Prostate gland (tissue), 2 donors: Measurements from ENCODE around the gene PLAAT1. TPM values are rescaled to one million over a fixed set of nuclear protein-coding genes. Genes with fewer than 3 reads are reported as not detected.

Source experiments
- DNase-seq: peaks from one replicate; pipeline ENCODE4 v3.0.0-alpha.2; 2019; ENCODE audit warnings: low spot score
- H3K27ac ChIP-seq, 2 donors: fragments of 200-600 bp; sonication (generic); 2 replicates each; pipeline ENCODE4 v1.5.1; 2017 to 2019
- H3K27me3 ChIP-seq: fragments of 200-600 bp; sonication (generic); replicated peaks from 2 replicates; pipeline ENCODE4 v1.5.1; 2019; ENCODE audit not compliant: insufficient read depth
- H3K36me3 ChIP-seq, 2 donors: fragments of 200-600 bp; sonication (generic); 1 replicate in 1 of 2; 2 replicates in 1 of 2; pipeline versions ENCODE4 v1.5.1 to v1.8.1; 2017 to 2019
- H3K4me1 ChIP-seq: fragments of 200-600 bp; sonication (generic); replicated peaks from 2 replicates; pipeline ENCODE4 v1.5.1; 2019
- H3K4me3 ChIP-seq, 2 donors: fragments of 200-600 bp; sonication (generic); 2 replicates each; pipeline ENCODE4 v1.5.1; 2017 to 2019
- H3K9me3 ChIP-seq: fragments of 200-600 bp; sonication (generic); 2 replicates; pipeline ENCODE4 v1.5.1; 2017
- CTCF ChIP-seq, 4 experiments: fragments of 200-600 bp in 2 of 4; fragments of 450-650 bp in 2 of 4; sonication (generic) in 2 of 4; IDR thresholded peaks; 1 replicate in 3 of 4; 2 replicates in 1 of 4; pipeline ENCODE4 v1.5.1; 2016 to 2019; ENCODE audit warnings: antibody characterized with exemption in 4 of 4, mild to moderate bottlenecking in 2 of 4, moderate library complexity in 2 of 4
- POLR2A ChIP-seq: fragments of 450-650 bp; IDR thresholded peaks from one replicate; pipeline ENCODE4 v1.6.1; 2016; ENCODE audit warnings: antibody characterized with exemption, mild to moderate bottlenecking
- POLR2AphosphoS5 ChIP-seq: sonication (generic); formaldehyde crosslinking; IDR thresholded peaks from one replicate; pipeline ENCODE4 v1.6.1; 2017; ENCODE audit warnings: antibody characterized with exemption
- WGBS: methylation state at CpG from one replicate; pipeline ENCODE4 v1.1.5; 2018; 5-methylcytosine and 5-hydroxymethylcytosine counted together
- intact Hi-C: fragments of 100-400 bp; cut with DNase I; formaldehyde crosslinking; loops from one replicate; pipeline ENCODE4 v1.14.2; 2022
- total RNA-seq, 2 donors: library from RNA; depleted of rRNA; stranded (reverse); fragments of >200 nt; gene quantifications; one replicate each; pipeline ENCODE4 v1.1.0, GENCODE V29; 2016

PLAAT1 gene
- total RNA-seq, 2 donors from 2014 or later: 12.5 TPM; not detected in 1

DNA sequence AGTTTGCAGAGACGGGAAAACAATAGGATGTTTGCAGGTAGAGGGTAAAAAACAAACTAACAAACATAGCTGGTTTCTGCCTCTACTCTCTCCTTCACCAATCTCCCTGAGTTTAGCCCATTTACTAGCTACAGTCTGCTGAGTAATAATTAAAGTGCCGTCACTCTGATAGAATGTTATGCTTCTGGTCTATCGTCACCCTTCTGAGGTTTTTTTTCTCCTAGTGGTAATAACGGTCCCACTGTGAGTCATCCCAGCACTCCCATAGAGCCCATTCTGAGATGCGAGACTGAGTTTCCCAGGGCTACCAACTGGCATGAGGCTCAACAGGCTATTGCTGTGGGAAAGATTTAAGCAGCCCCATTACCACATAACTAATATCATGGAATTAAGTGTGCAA, 56.4 kb downstream of the PLAAT1 start:
- 86% methylated on average over 5 of the region's 5 CpGs for WGBS
- intact Hi-C loops: no loop called here

GRCh38 chr3:193301433-193301832, 60.4 kb downstream of the PLAAT1 start:
- Histone ChIP-seq H3K27ac (no peak overlapping the region), H3K27me3 (no peaks in the 10 kb centered on the region), H3K9me3 (no peaks in the 10 kb centered on the region), H3K4me1 (no peaks in the 10 kb centered on the region), H3K36me3 (no peaks in the 10 kb centered on the region), H3K4me3 (no peak overlapping the region)
- 89% methylated on average over 1 of the region's 1 CpG for WGBS
- intact Hi-C loops: no loop called here
- TF ChIP-seq POLR2A: no peak
- no peak for TF ChIP-seq CTCF (IDR thresholded peaks at IDR 0.05)
- TF ChIP-seq POLR2AphosphoS5: no peak
- DNase-seq: no peak

More for the DNA sequence above, 56.4 kb downstream of the PLAAT1 start:
- H3K27ac ChIP-seq: no peak overlapping the region
- no peaks in the 10 kb centered on the region for H3K9me3 ChIP-seq
- no peak for TF ChIP-seq POLR2AphosphoS5
- no peak for TF ChIP-seq POLR2A
- no peak for TF ChIP-seq CTCF (IDR thresholded peaks at IDR 0.05)
- H3K36me3 ChIP-seq: no peaks in the 10 kb centered on the region
- no peaks in the 10 kb centered on the region for H3K4me1 ChIP-seq
- H3K27me3 ChIP-seq: no peaks in the 10 kb centered on the region
- DNase-seq: no peak
- no peak overlapping the region for H3K4me3 ChIP-seq

DNA sequence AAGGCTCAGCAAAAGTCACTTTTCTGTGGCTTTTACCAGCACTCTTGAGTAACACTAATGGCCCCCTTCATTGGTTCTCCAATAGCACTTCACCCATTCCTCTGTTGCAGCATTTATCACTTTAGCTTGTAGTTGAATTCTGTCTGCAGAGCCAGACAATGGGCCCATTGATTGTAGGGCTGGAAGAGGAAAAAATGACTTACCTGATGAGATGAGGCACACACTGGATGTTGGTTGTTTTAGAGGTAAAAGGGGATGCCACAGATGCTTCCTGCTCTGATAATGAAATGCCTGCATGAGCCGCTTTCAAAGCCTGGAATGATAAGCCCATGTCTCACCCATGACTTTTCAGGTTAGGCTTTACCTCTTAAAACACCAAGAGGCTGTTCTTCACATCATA, 64.3 kb downstream of the PLAAT1 start:
- intact Hi-C loops: no loop called here
- no peak for DNase-seq
- Histone ChIP-seq H3K36me3 (no peaks in the 10 kb centered on the region), H3K27me3 (no peaks in the 10 kb centered on the region), H3K27ac (no peak overlapping the region), H3K9me3 (no peaks in the 10 kb centered on the region), H3K4me3 (no peak overlapping the region), H3K4me1 (no peaks in the 10 kb centered on the region)
- TF ChIP-seq POLR2AphosphoS5: no peak
- TF ChIP-seq CTCF (IDR thresholded peaks at IDR 0.05): no peak
- TF ChIP-seq POLR2A: no peak
- WGBS: 90% methylated on average over 1 of the region's 1 CpG

DNA sequence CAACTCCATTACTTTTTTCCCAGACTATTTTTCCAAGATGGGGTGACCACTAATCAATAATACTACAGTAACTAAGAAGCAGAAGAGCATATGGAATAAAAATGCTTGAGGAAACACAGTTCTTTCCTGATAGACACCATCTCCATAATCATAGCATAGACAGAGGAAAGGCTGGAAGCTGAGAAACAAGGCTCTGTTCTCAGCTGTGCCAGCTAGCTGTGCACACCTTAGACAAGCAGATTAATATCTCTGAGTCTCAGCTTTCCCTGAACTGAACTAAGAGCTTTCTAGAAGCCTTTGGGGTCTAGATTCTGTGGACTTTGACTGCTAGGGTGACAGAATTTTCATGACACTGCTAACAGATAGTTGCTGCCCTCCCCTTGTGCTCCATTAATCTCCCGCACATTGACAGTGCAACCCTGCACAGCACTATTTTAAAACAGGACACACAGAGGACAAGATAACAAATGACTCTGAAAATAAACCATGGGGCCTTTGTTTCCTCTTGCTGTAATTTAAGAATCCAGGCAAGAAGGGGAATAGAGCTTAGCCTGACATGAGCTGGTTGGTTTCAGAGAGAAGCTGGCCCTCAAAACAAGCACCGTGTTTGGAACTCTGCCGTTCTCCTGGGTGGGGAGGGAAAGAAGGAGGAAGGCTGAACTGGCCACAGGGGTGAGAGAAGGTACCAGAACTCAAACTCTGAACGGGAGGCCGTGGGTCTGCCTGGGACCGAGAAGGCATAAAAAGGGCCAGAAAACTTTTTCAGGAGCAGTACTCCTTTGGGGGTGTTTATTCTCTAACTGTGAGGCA, 70.1 kb downstream of the PLAAT1 start:
- no peaks in the 10 kb centered on the region for H3K27me3 ChIP-seq
- WGBS: 52% methylated on average over 6 of the region's 6 CpGs

More for the DNA sequence above, 70.1 kb downstream of the PLAAT1 start:
- no peaks in the 10 kb centered on the region for H3K9me3 ChIP-seq
- no peak for DNase-seq
- no peak overlapping the region for H3K27ac ChIP-seq
- no peak for TF ChIP-seq CTCF (IDR thresholded peaks at IDR 0.05)
- TF ChIP-seq POLR2A: no peak
- no peak for TF ChIP-seq POLR2AphosphoS5
- no peak overlapping the region for H3K4me3 ChIP-seq
- H3K36me3 ChIP-seq: no peaks in the 10 kb centered on the region
- no peaks in the 10 kb centered on the region for H3K4me1 ChIP-seq
- intact Hi-C loops: no loop called here
